ENCODE data around the gene ARHGEF7.
"Not testable (repeated sequence)": the region's sequence is repeated elsewhere in the genome, so short reads cannot be mapped to it uniquely, and the experiment has no call there.

ARHGEF7 gene

DNA sequence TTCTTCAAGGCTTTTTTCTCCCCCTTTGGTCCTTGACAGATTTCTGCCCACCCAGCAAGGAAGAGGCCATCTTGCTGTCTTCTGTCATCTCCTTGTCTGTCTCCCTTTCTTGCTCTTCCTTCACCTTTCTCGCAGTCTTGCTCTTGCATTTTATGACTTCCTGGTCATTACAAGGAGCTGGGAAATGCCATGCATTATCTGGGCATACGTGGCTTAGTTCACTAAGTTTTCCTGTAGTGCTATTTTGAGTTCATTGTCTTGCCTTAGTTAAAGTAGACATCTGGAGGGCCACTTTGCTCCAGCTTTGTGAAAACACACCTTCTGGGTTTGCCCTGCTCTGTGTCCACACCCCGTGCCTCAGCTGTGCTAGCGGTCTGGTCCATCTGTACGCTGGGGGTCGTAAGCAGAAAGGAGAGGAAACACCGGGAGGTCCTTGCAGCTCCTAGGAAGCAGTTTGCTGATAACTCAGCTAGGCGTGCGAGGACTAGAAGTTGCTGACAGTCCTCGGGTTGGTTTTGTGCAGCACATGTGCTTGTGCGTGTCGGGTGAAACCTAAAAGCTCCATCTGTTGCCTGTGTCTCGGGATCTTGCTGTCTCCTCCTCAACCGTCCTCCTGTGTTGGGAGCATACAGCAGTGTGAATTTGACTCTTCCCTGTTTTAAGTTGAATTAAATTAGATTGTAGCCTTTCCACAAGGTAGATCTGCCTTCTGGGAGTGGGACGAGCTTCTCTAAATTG is 59.4 kb downstream of the ARHGEF7 start:
- no peak for DNase-seq

GRCh38 chr13:111175372-111175771 is 60.3 kb downstream of the ARHGEF7 start:
- DNase-seq = no peak

- no peak for DNase-seq
Measured at GRCh38 chr13:111175935-111176334, 60.8 kb downstream of the ARHGEF7 start.

- DNase-seq = no peak
Measured at GRCh38 chr13:111176421-111176820, 61.3 kb downstream of the ARHGEF7 start.

GRCh38 chr13:111177081-111177711 is 62.1 kb downstream of the ARHGEF7 start:
- DNase-seq = peak; percentile 73

DNA sequence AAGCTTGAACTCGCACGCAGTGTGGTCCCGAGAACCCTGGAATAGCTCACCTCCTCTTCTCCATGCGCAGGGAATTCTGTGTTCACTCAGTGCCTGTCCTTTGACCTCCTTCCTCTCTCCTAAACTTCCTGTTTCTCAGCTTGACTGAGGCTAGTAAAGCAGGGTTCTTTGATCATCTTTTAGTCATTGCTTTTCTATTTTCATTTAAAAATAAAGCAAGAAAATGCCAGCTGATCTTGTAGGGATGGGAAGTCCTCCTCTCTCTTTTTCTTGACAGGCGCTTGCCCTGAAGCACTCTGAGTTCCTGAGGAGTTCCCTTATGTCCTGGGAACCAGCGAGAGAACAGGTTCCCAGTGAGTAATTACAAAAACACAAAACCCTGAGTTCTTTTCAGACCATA is 62.8 kb downstream of the ARHGEF7 start:
- no peak for DNase-seq

DNA sequence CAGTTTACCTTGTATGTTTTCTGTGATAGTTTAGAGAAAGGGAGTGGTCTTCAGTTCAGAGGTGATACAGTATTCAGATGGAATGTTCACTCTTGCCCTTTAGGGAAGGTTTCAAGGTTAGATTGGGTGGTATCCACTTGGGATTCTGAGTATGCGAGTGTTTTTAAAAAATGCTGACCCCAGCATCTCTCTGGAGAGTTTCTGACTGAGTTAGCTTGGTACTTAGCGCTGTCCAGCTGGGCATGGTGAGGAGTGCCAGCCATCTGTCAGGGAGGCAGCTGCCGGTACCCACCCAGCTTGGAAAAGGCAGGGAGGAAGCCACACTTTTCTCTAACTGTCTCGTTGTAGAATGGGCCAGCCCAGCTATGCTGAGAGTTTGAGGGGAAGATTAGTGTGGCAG is 63.3 kb downstream of the ARHGEF7 start:
- no peak for DNase-seq

GRCh38 chr13:111179908-111180760 is 65.0 kb downstream of the ARHGEF7 start:
- DNase-seq = no peak

DNA sequence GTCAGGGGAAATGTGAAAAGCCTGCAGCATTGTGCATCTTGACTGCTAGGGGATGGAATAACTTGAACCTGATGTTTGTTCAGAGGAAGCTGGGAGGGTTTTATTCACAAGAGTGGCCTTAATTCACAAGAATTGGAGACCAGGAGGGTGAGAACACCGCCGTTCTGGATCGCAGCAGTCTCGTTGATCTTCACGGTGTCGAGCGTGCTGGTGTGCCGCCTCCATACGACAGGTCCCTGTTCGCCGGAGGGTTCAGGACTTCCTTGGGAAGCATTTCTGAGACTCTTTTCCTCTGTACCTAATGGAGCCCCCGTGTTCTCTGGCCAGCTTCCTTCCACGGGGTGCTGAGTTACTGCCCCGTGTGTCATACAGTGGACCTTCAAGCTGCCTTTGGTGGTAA is 66.9 kb downstream of the ARHGEF7 start:
- no peak for DNase-seq

DNA sequence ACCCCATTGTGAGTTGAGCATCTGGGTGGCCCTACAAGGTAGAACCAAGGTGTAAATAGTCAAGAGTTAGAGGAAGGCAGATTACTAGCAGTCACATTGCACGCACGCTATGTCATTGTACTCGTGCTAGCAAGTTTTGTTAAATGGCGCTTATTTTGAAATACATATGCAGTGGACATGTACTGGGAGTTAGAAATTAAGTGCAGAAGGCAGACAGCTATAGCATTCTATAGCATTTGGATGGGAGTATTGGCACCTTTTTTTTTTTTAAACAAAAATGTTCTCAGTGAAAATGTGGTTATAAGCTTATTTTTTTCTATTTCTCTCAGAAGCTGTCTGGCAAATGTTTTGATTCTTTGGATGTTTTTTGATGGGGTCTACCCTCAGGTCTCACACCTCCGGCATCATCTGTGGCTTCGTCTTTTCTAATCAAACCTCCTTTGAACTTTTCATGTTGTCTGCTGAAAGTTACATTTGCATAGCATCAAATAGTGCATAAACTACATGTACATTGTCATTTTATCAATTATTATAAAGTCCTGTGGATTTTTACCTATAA is 68.1 kb downstream of the ARHGEF7 start:
- no peak for DNase-seq

DNA sequence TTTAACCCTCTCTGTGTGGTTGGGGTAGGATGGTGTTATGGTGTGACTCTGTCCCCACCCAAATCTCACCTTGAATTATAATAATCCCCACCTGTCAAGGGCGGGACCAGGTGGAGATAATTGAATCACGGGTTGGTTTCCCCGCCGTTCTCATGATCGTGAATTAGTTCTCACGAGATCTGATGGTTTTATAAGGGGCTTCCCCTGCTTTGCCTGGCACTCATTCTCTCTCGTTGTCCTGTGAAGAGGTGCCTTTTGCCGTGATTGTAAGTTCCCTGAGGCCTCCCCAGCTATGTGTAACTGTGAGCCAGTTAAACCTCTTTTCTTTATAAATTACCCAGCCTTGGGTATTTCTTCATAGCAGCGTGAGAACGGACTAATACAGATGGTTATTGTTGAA is 68.8 kb downstream of the ARHGEF7 start:
- DNase-seq = no peak

DNA sequence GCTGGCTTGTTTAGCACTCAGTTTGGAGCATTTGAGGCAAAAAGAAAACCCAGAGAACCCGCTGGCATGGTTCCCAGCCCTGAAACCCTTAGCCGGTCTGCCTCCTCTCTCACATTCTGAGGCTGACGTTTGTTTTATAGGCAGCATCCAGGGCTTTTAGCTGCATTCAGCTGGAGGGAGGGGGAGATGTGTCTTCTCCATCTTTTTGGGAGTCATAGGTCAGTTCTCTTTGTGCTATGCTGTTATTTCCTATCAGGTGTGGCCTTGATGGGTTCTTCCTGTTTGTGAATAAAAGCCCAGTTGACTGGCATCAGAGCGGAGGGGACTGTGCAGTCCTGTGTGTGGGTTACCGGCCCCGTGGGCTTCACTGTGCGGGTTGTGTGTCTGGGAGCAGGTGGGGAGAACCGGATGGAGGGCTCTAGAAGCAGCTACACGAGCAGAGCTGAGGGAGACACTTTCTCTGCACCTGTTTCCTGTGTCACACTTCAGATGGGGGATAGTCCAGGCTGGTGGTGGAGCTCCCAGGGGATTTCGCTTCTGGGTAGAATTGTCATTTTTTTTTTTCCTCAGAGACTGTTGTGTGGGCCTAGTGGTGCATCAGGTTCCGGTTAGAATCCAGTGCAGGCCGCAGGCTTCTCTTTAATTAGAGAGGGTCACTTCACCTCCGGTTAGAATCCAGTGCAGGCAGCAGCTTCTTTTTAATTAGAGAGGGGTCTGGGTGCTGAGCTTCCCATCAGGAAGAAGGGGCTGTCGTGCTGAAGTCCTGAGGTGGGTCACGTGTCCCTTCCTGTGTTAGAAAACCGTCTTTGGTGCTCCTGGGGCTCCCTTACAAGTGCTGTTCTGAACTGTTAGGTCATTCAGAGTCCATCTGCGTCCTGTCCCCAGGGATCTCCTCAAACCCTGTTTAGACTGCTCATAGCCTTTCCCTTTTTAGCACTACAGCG is 69.6 kb downstream of the ARHGEF7 start:
- peak; percentile 27 for DNase-seq

DNA sequence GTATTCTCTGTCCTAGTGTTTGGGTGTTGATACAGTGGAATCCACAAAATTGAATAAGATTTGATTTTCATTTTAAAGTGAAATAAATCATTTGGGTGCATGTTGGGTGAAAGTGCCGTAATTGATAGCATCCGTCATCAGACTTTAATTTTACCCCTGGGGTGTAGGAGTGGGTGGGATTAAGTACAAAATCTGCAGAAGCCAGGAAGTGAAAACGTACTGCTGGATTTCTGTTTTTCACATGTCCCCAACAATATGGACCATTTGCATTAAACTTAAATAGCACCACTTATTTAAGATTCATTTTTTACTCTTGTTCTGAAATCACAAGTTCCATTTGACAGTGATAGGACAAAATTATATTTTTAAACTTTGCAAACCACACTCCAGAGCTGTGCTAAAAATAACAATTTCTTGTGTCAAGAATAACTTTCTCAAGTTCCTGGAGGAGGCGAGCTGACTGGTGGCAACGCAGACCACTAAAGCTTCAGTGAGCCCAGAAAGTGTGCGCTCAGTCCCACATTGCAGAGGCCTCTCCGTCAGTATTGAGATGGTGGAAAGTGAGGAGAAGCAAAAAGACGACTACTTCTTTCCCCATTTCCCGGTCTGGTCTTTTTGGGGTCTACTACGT is 71.3 kb downstream of the ARHGEF7 start:
- DNase-seq = no peak

GRCh38 chr13:111187960-111188541 is 72.9 kb downstream of the ARHGEF7 start:
- no peak for DNase-seq

- DNase-seq = not testable (repeated sequence)
Measured at GRCh38 chr13:111189064-111189505, 74.0 kb downstream of the ARHGEF7 start.

DNA sequence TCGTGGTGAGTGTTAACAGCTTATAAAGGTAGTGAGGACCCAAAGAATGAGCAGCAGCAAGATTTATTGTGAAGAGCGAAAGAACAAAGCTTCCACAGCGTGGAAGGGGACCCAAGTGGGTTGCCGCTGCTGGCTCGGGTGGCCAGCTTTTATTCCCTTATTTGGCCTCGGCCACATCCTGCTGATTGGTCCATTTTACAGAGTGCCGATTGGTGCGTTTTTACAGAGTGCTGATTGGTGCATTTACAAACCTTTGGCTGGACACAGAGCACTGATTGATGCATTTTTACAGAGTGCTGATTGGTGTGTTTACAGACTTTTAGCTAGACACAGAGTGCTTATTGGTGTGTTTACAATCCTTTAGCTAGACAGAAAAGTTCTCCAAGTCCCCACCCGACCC is 74.4 kb downstream of the ARHGEF7 start:
- DNase-seq = not testable (repeated sequence)

DNA sequence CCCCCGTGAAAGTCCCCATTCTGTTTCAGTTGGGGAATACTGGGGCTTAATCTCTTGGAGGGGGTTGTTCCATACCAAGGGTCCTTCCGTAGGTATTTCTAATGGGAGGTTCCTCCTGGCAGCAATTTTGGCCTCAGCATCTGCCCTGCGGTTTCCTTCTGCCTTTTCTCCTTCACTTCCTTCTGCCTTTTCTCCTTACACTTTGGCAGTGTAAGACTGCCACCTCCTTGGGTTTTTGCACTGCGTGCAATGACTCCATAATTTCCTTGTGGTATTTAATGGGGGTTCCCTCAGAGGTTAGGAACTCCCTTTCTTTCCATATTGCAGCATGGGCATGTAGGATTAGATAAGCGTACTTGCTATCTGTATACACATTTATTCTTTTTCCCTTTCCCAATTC is 78.1 kb downstream of the ARHGEF7 start:
- not testable (repeated sequence) for DNase-seq

- not testable (repeated sequence) for DNase-seq
Measured at GRCh38 chr13:111194651-111195050, 79.5 kb downstream of the ARHGEF7 start.

GRCh38 chr13:111198732-111199378 is 83.7 kb downstream of the ARHGEF7 start:
- DNase-seq = not testable (repeated sequence)

GRCh38 chr13:111201304-111201940 is 86.3 kb downstream of the ARHGEF7 start:
- DNase-seq = no peak
